CD4-positive, alpha-beta T cell (primary cell): ENCODE data around the gene CCDC33. TPM values are rescaled to one million over a fixed set of nuclear protein-coding genes. Genes with fewer than 3 reads are reported as not detected.

ENCODE experiments used
- ATAC-seq: fragments of 200-7000 bp; cut with Tn5 transposase; one replicate; pipeline ENCODE4 v1.10.0; 2022; ENCODE audit warnings: mild to moderate bottlenecking; ENCODE audit not compliant: poor library complexity
- CTCF ChIA-PET: fragments of 350-600 bp; sonication (Branson Sonifier 250); formaldehyde crosslinking; loops from one replicate; lab custom pipeline; 2021; ENCODE audit warnings: antibody characterized with exemption, inconsistent platforms; lab: Charles Lee
- POLR2A ChIA-PET: fragments of 350-600 bp; sonication (Branson Sonifier 250); formaldehyde crosslinking; loops from one replicate; lab custom pipeline; 2021; ENCODE audit warnings: antibody characterized with exemption, inconsistent platforms; lab: Charles Lee
- DNase-seq, 14 experiments: peaks; one replicate each; pipeline ENCODE4 v3.0.0-alpha.2; 2013 to 2020; ENCODE audit warnings: mixed read lengths in 2 of 14
- H3K27ac ChIP-seq, 2 donors: one replicate each; pipeline versions ENCODE4 v1.5.1 to v1.7.0; 2013; ENCODE audit warnings: low read length in 2 of 2, low read depth in 1 of 2, mild to moderate bottlenecking in 1 of 2
- H3K27me3 ChIP-seq, 2 experiments: 1 replicate in 1 of 2; 2 replicates in 1 of 2; pipeline versions ENCODE4 v1.6.1 to v1.7.0; 2013; ENCODE audit warnings: low read length in 2 of 2, control low read depth in 1 of 2, mild to moderate bottlenecking in 1 of 2, moderate library complexity in 1 of 2; ENCODE audit not compliant: insufficient read depth in 2 of 2, control insufficient read depth in 1 of 2
- H3K36me3 ChIP-seq: one replicate; pipeline ENCODE4 v1.6.1; 2013; ENCODE audit warnings: low read length, control low read depth; ENCODE audit not compliant: insufficient read depth
- H3K4me1 ChIP-seq: one replicate; pipeline ENCODE4 v1.6.1; 2013; ENCODE audit warnings: low read length, control low read depth; ENCODE audit not compliant: insufficient read depth
- H3K4me3 ChIP-seq: one replicate; pipeline ENCODE4 v1.5.1; 2013; ENCODE audit warnings: mild to moderate bottlenecking, low read length, moderate library complexity
- H3K9me3 ChIP-seq, 2 experiments: 1 replicate in 1 of 2; 2 replicates in 1 of 2; pipeline versions ENCODE4 v1.6.1 to v1.7.0; 2013; ENCODE audit warnings: low read length in 2 of 2, mild to moderate bottlenecking in 2 of 2, control low read depth in 1 of 2, moderate library complexity in 1 of 2; ENCODE audit not compliant: control insufficient read depth in 1 of 2, insufficient read depth in 1 of 2
- H3K27ac Mint-ChIP-seq: one replicate; pipeline ENCODE4 v1.8.0; 2020; ENCODE audit warnings: mixed read lengths
- H3K27me3 Mint-ChIP-seq: one replicate; pipeline ENCODE4 v1.8.0; 2021; ENCODE audit warnings: mixed read lengths
- H3K36me3 Mint-ChIP-seq: one replicate; pipeline ENCODE4 v1.8.0; 2021; ENCODE audit warnings: low read depth, mixed read lengths
- H3K4me1 Mint-ChIP-seq: one replicate; pipeline ENCODE4 v1.8.0; 2021; ENCODE audit warnings: low read depth, mixed read lengths
- H3K4me3 Mint-ChIP-seq: one replicate; pipeline ENCODE4 v1.8.0; 2020; ENCODE audit warnings: mild to moderate bottlenecking, mixed read lengths
- H3K9me3 Mint-ChIP-seq: one replicate; pipeline ENCODE4 v1.8.0; 2020; ENCODE audit warnings: mixed read lengths
- CTCF ChIP-seq: fragments of 200-600 bp; IDR thresholded peaks from one replicate; pipeline ENCODE4 v1.8.0; 2022; ENCODE audit warnings: antibody characterized with exemption, mild to moderate bottlenecking
- intact Hi-C, 2 experiments: fragments of 100-400 bp; cut with DNase I in 1 of 2; cut with micrococcal nuclease in 1 of 2; formaldehyde crosslinking; loops; one replicate each; pipeline versions ENCODE4 v1.15.1 to v1.9.0; 2023 to 2025; cut with DNase I, micrococcal nuclease
- total RNA-seq, 174 experiments: library from RNA in 2 of 174; stranded (reverse) in 2 of 174; gene quantifications; one replicate each; pipeline ENCODE4 v1.2.3 and lab custom pipeline; 2021 to 2026

The CCDC33 gene
- total RNA-seq, 2 experiments from 2014 or later: not detected

GRCh38 chr15:74274470-74275038 lies 38.4 kb downstream of the CCDC33 start:
- Histone ChIP-seq H3K36me3 (no peaks in the 10 kb centered on the region), H3K9me3 (peaks cover 0 to 11% of the 10 kb centered on the region in 2 experiments), H3K27ac (no peak overlapping the region), H3K4me3 (no peak overlapping the region), H3K27me3 (peaks cover 0 to 7% of the 10 kb centered on the region in 2 experiments), H3K4me1 (no peaks in the 10 kb centered on the region)
- peaks cover 34% of the 10 kb centered on the region for H3K27me3 Mint-ChIP-seq
- ChIA-PET POLR2A (no interaction called here), CTCF (no interaction called here)
- H3K9me3 Mint-ChIP-seq: no peaks in the 10 kb centered on the region
- no peaks in the 10 kb centered on the region for H3K36me3 Mint-ChIP-seq
- DNase-seq: no peak
- no peak overlapping the region for H3K27ac Mint-ChIP-seq
- no peaks in the 10 kb centered on the region for H3K4me1 Mint-ChIP-seq
- no peak for TF ChIP-seq CTCF
- intact Hi-C loops: no loop called here
- no peak overlapping the region for H3K4me3 Mint-ChIP-seq
- ATAC-seq: no peak

DNA sequence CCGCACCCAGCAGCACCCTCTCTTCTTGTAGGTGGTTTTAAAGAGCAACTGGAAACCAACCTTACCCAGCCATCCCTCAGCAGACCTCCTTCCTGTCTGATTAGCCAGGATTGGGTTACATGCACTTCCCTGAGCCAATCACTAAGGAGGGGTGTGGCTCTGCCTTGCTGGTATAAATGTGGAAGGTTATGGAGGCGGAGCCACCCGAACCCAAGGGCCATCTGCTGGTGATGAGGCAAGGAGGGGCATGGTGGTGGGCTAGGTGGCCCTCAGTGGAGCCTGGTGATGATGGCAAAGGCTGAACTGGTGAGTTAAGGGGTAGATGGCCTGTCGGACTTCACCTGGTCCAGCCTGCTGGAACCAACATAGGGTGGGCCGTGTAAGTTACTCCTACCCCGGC lies 39.8 kb downstream of the CCDC33 start:
- Mint-ChIP-seq H3K4me3 (no peak overlapping the region), H3K4me1 (no peaks in the 10 kb centered on the region), H3K9me3 (no peaks in the 10 kb centered on the region), H3K36me3 (no peaks in the 10 kb centered on the region), H3K27me3 (peaks cover 34% of the 10 kb centered on the region), H3K27ac (no peak overlapping the region)
- DNase-seq (no peak), ATAC-seq (no peak)
- ChIA-PET CTCF (no interaction called here), POLR2A (no interaction called here)
- no peak for TF ChIP-seq CTCF
- peaks cover 0 to 9% of the 10 kb centered on the region in 2 experiments for H3K9me3 ChIP-seq
- H3K4me1 ChIP-seq: no peaks in the 10 kb centered on the region
- H3K36me3 ChIP-seq: no peaks in the 10 kb centered on the region
- H3K27me3 ChIP-seq: peaks cover 0 to 2% of the 10 kb centered on the region in 2 experiments
- no peak overlapping the region for H3K27ac ChIP-seq
- no peak overlapping the region for H3K4me3 ChIP-seq
- intact Hi-C loops: no loop called here

- H3K4me1 Mint-ChIP-seq: no peaks in the 10 kb centered on the region
- intact Hi-C loops: no loop called here
- H3K36me3 Mint-ChIP-seq: no peaks in the 10 kb centered on the region
These were observed 40.4 kb downstream of the CCDC33 start for GRCh38 chr15:74276560-74276959.

More at GRCh38 chr15:74276560-74276959, 40.4 kb downstream of the CCDC33 start:
- Histone ChIP-seq H3K27ac (no peak overlapping the region), H3K9me3 (peaks cover 0 to 9% of the 10 kb centered on the region in 2 experiments), H3K4me1 (no peaks in the 10 kb centered on the region), H3K36me3 (no peaks in the 10 kb centered on the region), H3K4me3 (no peak overlapping the region), H3K27me3 (peaks cover 0 to 2% of the 10 kb centered on the region in 2 experiments)
- POLR2A ChIA-PET: no interaction called here
- Mint-ChIP-seq H3K27ac (no peak overlapping the region), H3K4me3 (no peak overlapping the region), H3K27me3 (peaks cover 35% of the 10 kb centered on the region), H3K9me3 (no peaks in the 10 kb centered on the region)
- ATAC-seq (no peak), DNase-seq (no peak)
- no peak for TF ChIP-seq CTCF
- CTCF ChIA-PET: no interaction called here
